Epithelial cell of proximal tubule (primary cell): ENCODE measurements around the gene ECHS1. TPM values are rescaled to one million over a fixed set of nuclear protein-coding genes. Genes with fewer than 3 reads are reported as not detected.

Source experiments
- DNase-seq: peaks from one replicate; pipeline ENCODE4 v3.0.0-alpha.2; 2011; ENCODE audit warnings: low read depth
- H3K4me3 ChIP-seq: 2 replicates; pipeline ENCODE4 v1.5.1; 2011; ENCODE audit warnings: low read depth, mild to moderate bottlenecking, low read length
- total RNA-seq: library from RNA; depleted of rRNA; stranded (reverse); fragments of >200 nt; gene quantifications from 2 replicates; pipeline ENCODE4 v1.2.3, GENCODE V29; 2015
- TF ChIP-seq, protein P1 (sequence below): conservative IDR thresholded peaks from 2 replicates; pipeline ENCODE4 v1.5.1; 2012; ENCODE audit warnings: low read depth, mild to moderate bottlenecking, low read length

ECHS1 gene
- total RNA-seq, 1 donor from 2014 or later = 130 TPM

GRCh38 chr10:133336118-133336576, 37.0 kb downstream of the ECHS1 start:
- DNase-seq = no peak
- H3K4me3 ChIP-seq = no peak overlapping the region
- TF ChIP-seq, protein P1, sequence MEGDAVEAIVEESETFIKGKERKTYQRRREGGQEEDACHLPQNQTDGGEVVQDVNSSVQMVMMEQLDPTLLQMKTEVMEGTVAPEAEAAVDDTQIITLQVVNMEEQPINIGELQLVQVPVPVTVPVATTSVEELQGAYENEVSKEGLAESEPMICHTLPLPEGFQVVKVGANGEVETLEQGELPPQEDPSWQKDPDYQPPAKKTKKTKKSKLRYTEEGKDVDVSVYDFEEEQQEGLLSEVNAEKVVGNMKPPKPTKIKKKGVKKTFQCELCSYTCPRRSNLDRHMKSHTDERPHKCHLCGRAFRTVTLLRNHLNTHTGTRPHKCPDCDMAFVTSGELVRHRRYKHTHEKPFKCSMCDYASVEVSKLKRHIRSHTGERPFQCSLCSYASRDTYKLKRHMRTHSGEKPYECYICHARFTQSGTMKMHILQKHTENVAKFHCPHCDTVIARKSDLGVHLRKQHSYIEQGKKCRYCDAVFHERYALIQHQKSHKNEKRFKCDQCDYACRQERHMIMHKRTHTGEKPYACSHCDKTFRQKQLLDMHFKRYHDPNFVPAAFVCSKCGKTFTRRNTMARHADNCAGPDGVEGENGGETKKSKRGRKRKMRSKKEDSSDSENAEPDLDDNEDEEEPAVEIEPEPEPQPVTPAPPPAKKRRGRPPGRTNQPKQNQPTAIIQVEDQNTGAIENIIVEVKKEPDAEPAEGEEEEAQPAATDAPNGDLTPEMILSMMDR = no peak

- peak overlapping the region; percentile 33 for H3K4me3 ChIP-seq
- TF ChIP-seq, protein P1 = no peak
- no peak for DNase-seq
Observed at GRCh38 chr10:133335246-133336117, 37.7 kb downstream of the ECHS1 start.

GRCh38 chr10:133334503-133335245, 38.5 kb downstream of the ECHS1 start:
- no peak for DNase-seq
- TF ChIP-seq, protein P1 = no peak
- H3K4me3 ChIP-seq = peak overlapping the region; percentile 33

DNA sequence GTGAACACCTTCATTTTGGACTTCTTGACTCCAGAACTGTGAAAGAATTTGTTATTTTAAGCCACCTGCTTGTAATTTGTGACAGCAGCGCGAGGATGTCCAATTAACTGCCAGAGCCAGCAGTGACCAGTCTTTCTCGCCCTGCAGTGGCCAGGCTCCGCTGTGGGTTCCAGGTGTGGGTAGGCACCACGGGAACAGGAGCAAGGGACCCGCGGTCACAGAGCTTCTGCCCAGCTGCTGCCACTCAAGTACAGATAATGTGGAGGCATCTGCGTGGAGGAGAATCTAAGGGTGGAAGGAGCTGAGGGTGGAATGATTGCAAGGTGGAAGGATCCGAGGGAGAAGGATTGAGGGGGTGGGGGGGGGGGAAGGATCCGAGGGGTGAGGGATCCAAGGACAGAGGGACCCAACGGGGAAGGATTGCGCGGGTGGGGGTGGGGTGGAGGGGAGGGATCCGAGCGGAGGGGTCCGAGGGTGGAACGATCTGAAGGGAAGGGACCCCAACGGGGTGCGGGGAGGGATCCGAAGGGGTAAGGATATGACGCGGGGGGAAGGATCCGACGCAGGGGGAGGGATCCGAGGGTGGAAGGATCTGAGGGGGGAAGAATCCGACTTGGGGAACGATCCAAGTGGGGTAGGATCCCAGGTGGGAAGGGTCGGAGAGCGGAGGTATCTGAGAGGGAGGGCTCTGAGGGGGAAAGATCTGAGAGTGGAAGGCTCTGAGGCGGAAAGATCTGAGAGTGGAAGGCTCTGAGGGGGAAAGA, 40.0 kb downstream of the ECHS1 start:
- DNase-seq = no peak
- no peak overlapping the region for H3K4me3 ChIP-seq
- TF ChIP-seq, protein P1 = no peak

GRCh38 chr10:133329491-133330202, 43.5 kb downstream of the ECHS1 start:
- no peak for DNase-seq
- peak overlapping the region; percentile 46 for H3K4me3 ChIP-seq
- TF ChIP-seq, protein P1 = peak; percentile 95
